Stimulated activated effector memory CD8-positive, alpha-beta T cell treated with anti-CD3 and anti-CD28 coated beads, Interleukin-12 subunit alpha, Interleukin-12 subunit beta, amount 100 ng/mL, for 72 hours (primary cell): ENCODE data around the gene FOS.
"Not testable (repeated sequence)": the region's sequence is repeated elsewhere in the genome, so short reads cannot be mapped to it uniquely, and the experiment has no call there.

ENCODE experiments used
- ATAC-seq: fragments of 150-1000 bp; cut with Tn5 transposase; 2 replicates; pipeline ENCODE4 v1.10.0; 2021
- DNase-seq, 2 donors: peaks; one replicate each; pipeline ENCODE4 v3.0.0; 2021 to 2022; ENCODE audit warnings: low spot score in 2 of 2
- H3K27ac Mint-ChIP-seq: one replicate; pipeline ENCODE4 v1.8.0; 2022; ENCODE audit warnings: mild to moderate bottlenecking, mixed read lengths
- H3K36me3 Mint-ChIP-seq: one replicate; pipeline ENCODE4 v1.8.0; 2022; ENCODE audit warnings: mild to moderate bottlenecking, mixed read lengths
- H3K4me1 Mint-ChIP-seq: one replicate; pipeline ENCODE4 v1.8.0; 2022; ENCODE audit warnings: mixed read lengths
- H3K4me3 Mint-ChIP-seq: one replicate; pipeline ENCODE4 v1.8.0; 2022; ENCODE audit warnings: mild to moderate bottlenecking, mixed read lengths
- H3K9me3 Mint-ChIP-seq: one replicate; pipeline ENCODE4 v1.8.0; 2022; ENCODE audit warnings: mixed read lengths

FOS gene

DNA sequence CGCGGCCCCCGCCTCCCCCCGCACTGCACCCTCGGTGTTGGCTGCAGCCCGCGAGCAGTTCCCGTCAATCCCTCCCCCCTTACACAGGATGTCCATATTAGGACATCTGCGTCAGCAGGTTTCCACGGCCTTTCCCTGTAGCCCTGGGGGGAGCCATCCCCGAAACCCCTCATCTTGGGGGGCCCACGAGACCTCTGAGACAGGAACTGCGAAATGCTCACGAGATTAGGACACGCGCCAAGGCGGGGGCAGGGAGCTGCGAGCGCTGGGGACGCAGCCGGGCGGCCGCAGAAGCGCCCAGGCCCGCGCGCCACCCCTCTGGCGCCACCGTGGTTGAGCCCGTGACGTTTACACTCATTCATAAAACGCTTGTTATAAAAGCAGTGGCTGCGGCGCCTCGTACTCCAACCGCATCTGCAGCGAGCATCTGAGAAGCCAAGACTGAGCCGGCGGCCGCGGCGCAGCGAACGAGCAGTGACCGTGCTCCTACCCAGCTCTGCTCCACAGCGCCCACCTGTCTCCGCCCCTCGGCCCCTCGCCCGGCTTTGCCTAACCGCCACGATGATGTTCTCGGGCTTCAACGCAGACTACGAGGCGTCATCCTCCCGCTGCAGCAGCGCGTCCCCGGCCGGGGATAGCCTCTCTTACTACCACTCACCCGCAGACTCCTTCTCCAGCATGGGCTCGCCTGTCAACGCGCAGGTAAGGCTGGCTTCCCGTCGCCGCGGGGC, at the start of gene FOS:
Gene FOS (plus strand): TSS at position 407 of the 731 bp plus-strand sequence. CDS start 155 bp downstream, at position 562.
- peak; percentile 80 to 97 for DNase-seq
- H3K4me1 Mint-ChIP-seq: peaks cover 59% of the 10 kb centered on the region
- H3K36me3 Mint-ChIP-seq: peaks cover 51% of the 10 kb centered on the region
- H3K9me3 Mint-ChIP-seq: no peaks in the 10 kb centered on the region
- ATAC-seq: peak; percentile 88
- peak within 1 kb of the TSS; percentile 98 for H3K27ac Mint-ChIP-seq
- peak within 1 kb of the TSS; percentile 92 for H3K4me3 Mint-ChIP-seq

DNA sequence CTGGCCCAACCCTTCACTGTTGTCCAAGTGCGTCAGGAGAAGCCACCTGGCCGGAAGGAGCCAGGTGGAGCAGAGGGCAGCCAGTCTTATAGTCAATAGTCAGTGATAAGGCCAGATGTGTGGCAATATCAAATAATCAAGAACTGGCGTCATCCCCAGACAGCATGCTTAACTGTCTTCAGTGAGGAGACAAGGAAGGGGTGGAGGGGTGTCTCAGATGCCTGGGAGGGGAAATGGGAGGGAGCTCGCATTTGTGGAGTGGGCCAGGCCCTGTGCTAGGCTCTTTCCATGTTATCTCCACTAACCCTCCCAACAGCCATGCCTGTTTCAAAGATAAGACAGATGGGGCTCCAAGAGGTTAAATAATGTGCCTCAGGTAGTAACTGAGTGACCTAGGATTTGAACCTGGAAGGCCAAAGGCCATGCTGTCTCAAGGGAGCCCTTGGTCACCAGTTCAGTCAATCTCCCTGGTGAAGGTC, 48.9 kb upstream of the FOS start:
- no peaks in the 10 kb centered on the region for H3K9me3 Mint-ChIP-seq
- H3K4me3 Mint-ChIP-seq: peak overlapping the region; percentile 1
- DNase-seq (no peak), ATAC-seq (no peak)
- no peak overlapping the region for H3K27ac Mint-ChIP-seq
- no peaks in the 10 kb centered on the region for H3K36me3 Mint-ChIP-seq
- H3K4me1 Mint-ChIP-seq: peaks cover 69% of the 10 kb centered on the region

DNA sequence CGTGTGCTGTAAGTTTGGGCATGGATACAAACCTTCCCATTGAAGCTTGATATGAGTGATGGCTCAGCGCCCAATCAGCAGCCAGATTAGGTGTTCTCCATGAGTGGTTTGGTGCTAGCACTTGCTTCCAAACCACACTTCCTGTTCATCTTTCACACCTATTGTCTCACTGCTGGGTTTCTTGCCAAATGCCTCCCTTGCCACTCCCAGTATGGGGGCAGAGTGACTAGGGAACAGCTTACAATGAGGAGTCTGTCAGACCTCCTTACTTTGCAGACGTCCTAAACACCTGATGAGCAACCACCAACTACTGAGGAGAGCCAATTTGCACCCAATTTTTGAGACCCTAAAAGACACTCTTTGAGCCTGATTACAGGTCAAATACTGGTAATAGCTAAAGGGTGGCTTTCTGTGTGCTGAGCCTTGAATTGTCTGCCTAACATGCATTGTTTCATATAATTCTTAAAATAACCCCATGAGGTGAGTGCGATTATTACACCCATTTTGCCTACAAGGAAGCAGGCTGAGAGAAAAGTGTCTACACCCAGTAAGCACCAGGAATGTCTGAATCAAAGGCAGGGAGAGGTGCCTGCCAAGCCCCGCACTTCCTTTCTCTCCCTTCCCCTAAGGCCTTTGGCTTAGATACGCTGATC, 48.4 kb upstream of the FOS start:
- Mint-ChIP-seq H3K36me3 (no peaks in the 10 kb centered on the region), H3K27ac (peak overlapping the region; percentile 83), H3K4me3 (peak overlapping the region; percentile 1), H3K4me1 (peaks cover 69% of the 10 kb centered on the region), H3K9me3 (no peaks in the 10 kb centered on the region)
- ATAC-seq (peak; percentile 89), DNase-seq (peak in 1 of 2 donors; percentile 60)

GRCh38 chr14:75231320-75231719, 47.3 kb upstream of the FOS start:
- DNase-seq: no peak
- H3K36me3 Mint-ChIP-seq: no peaks in the 10 kb centered on the region
- ATAC-seq: no peak
- H3K9me3 Mint-ChIP-seq: no peaks in the 10 kb centered on the region
- H3K27ac Mint-ChIP-seq: no peak overlapping the region
- no peak overlapping the region for H3K4me3 Mint-ChIP-seq
- H3K4me1 Mint-ChIP-seq: peaks cover 67% of the 10 kb centered on the region

DNA sequence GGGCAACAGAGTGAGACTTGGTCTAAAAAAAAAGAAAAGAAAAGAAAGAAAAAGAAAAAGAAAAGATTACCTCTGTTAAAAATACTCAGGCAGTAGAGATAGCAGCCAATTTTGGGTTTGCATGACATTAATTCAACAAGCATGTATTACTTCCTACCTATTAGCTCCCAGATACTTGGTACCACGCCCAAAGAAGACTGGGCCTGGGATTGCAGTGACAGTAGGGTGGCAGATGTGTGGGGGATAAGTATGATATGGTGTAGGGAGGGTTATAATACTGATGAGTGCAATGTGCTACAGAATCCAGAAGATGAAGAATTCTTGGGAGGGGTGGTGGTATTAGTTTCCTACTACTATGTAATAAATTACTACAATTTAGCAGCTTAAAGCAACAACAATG, 46.4 kb upstream of the FOS start:
- Mint-ChIP-seq H3K9me3 (no peaks in the 10 kb centered on the region), H3K36me3 (no peaks in the 10 kb centered on the region), H3K4me1 (peaks cover 59% of the 10 kb centered on the region), H3K27ac (no peak overlapping the region), H3K4me3 (no peak overlapping the region)
- no peak for ATAC-seq
- DNase-seq: no peak

DNA sequence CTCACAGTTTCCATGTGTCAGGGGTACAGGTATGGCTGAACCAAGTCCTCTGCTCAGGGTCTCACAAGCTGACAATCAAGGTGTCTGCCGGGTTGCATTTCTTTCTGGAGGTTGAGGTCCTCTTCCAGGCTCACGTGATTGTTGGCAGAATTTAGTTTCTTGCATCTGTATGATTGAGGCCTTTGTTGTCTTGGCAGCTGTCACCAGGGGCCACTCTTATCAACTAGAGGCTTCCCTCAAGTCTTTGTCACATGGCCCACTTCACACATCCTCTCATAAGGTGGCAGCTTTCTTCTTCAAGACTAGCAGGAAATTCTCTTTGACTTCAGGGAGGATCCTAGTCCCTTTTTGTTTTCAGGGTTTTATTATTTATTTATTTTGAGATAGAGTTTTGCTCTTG, 46.0 kb upstream of the FOS start:
- no peak overlapping the region for H3K27ac Mint-ChIP-seq
- no peaks in the 10 kb centered on the region for H3K9me3 Mint-ChIP-seq
- peaks cover 55% of the 10 kb centered on the region for H3K4me1 Mint-ChIP-seq
- no peak overlapping the region for H3K4me3 Mint-ChIP-seq
- no peak for ATAC-seq
- no peak for DNase-seq
- no peaks in the 10 kb centered on the region for H3K36me3 Mint-ChIP-seq

- DNase-seq (no peak), ATAC-seq (no peak)
- Mint-ChIP-seq H3K36me3 (no peaks in the 10 kb centered on the region), H3K27ac (no peak overlapping the region), H3K9me3 (no peaks in the 10 kb centered on the region), H3K4me1 (peaks cover 36% of the 10 kb centered on the region), H3K4me3 (no peak overlapping the region)
These were observed 44.2 kb upstream of the FOS start for GRCh38 chr14:75234173-75235115.

GRCh38 chr14:75235198-75235597, 43.4 kb upstream of the FOS start:
- not testable (repeated sequence) for H3K36me3 Mint-ChIP-seq, DNase-seq, ATAC-seq, H3K4me3 Mint-ChIP-seq, H3K27ac Mint-ChIP-seq, H3K9me3 Mint-ChIP-seq
- peaks cover 29% of the 10 kb centered on the region for H3K4me1 Mint-ChIP-seq

DNA sequence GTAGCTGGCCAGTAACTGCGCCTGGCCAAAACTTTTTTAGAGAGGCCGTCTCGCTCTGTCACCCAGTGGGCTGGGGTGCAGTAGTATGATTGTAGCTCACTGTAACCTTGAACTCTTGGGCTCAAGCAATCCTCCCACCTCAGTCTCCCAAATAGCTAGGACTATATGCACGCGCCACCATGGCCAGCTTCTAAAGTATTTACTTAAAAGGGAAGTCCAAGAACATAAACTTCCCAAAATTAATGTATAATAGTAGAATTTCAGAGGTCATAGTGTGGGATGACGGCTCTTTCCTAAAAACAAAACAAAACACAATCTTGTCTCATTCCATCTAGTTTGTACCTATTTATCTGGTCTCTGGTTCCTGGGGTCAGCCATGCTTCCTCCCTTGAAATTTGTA, 42.2 kb upstream of the FOS start:
- Mint-ChIP-seq H3K36me3 (no peaks in the 10 kb centered on the region), H3K27ac (no peak overlapping the region), H3K4me1 (peaks cover 16% of the 10 kb centered on the region), H3K9me3 (no peaks in the 10 kb centered on the region), H3K4me3 (no peak overlapping the region)
- DNase-seq: no peak
- no peak for ATAC-seq

DNA sequence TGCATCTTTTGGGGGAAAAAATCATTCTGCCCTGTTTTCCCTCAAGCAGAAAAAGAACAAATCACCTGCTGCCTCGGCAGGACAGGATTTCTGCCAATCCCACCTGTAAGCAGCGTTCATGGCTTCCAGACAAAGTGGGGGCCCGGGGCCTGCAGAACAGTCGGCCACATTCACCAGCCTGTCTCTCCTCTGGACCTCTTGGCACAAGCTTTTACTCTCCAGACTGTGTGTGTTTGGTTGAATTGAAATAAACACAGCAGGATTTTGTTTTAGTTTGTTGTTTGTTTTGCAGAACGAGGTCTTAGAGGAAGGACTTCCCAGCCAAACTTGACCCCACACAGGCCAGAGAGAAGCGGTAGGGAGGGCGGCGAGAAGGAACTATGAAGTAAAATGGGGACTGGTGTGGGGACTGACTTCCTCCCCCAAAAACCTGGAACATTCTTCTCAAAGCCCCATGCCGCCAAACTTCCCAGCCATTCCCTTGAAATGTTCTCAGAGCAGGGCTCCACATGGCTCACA, 41.7 kb upstream of the FOS start:
- ATAC-seq (no peak), DNase-seq (no peak)
- Mint-ChIP-seq H3K4me3 (no peak overlapping the region), H3K36me3 (no peaks in the 10 kb centered on the region), H3K4me1 (peaks cover 15% of the 10 kb centered on the region), H3K27ac (no peak overlapping the region), H3K9me3 (no peaks in the 10 kb centered on the region)

GRCh38 chr14:75238756-75239455, 39.7 kb upstream of the FOS start:
- no peak for DNase-seq
- H3K4me1 Mint-ChIP-seq: no peaks in the 10 kb centered on the region
- H3K4me3 Mint-ChIP-seq: no peak overlapping the region
- no peaks in the 10 kb centered on the region for H3K36me3 Mint-ChIP-seq
- H3K9me3 Mint-ChIP-seq: no peaks in the 10 kb centered on the region
- no peak for ATAC-seq
- no peak overlapping the region for H3K27ac Mint-ChIP-seq

DNA sequence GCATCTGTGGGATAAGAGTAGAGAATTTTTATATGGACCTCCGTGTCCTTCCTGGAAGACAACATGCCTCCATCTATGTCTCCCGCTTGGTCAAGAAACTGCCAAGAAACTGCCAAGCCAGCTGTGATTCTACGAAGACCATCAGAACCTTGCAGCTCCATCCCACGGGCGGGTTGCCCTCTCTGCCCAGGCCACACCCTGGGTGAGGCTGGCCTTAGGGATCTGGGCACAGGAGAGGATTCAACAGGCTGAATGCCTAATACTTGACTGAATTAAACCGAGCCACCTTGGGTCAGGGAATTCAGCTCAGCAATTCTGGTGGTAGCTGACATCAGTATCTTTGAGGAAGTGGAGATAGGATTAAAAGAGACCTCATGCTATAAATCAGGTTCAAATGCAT, 37.8 kb upstream of the FOS start:
- Mint-ChIP-seq H3K9me3 (no peaks in the 10 kb centered on the region), H3K36me3 (peaks cover under 1% of the 10 kb centered on the region), H3K27ac (no peak overlapping the region), H3K4me3 (no peak overlapping the region), H3K4me1 (no peaks in the 10 kb centered on the region)
- ATAC-seq: no peak
- DNase-seq: no peak

GRCh38 chr14:75242546-75243273, 35.9 kb upstream of the FOS start:
- no peak for ATAC-seq
- Mint-ChIP-seq H3K4me3 (no peak overlapping the region), H3K36me3 (peaks cover 16% of the 10 kb centered on the region), H3K27ac (no peak overlapping the region), H3K4me1 (peaks cover 8% of the 10 kb centered on the region), H3K9me3 (no peaks in the 10 kb centered on the region)
- DNase-seq: no peak

GRCh38 chr14:75244121-75244520, 34.5 kb upstream of the FOS start:
- Mint-ChIP-seq H3K27ac (no peak overlapping the region), H3K4me1 (peaks cover 22% of the 10 kb centered on the region), H3K36me3 (peaks cover 18% of the 10 kb centered on the region), H3K9me3 (no peaks in the 10 kb centered on the region), H3K4me3 (no peak overlapping the region)
- no peak for DNase-seq
- ATAC-seq: no peak
